ENCODE results near the gene PLA2G4D.

DNA sequence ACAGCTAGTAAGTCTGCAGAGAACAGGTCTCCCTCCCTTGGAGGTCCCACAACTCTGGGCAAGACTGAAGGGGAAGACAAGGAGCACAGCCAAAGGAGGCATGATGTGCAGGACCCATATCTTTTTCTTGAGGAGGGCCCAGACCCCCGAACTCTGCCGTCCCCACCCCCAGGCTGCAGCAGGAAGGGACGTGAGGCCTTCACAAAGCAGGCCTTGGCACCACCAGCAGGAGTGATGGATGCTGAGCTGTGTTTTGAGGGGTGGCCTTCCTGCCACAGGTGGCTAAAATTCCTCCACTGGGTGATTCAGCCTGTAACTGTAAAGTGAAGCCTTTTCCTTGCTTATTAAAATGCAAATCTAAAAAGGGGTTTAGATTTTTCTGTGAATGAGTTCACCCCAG, 8.6 kb downstream of the PLA2G4D start:
- TF ChIP-seq POLR2AphosphoS5 (IDR thresholded peaks at IDR 0.05) = no peak
- TF ChIP-seq, protein P1, sequence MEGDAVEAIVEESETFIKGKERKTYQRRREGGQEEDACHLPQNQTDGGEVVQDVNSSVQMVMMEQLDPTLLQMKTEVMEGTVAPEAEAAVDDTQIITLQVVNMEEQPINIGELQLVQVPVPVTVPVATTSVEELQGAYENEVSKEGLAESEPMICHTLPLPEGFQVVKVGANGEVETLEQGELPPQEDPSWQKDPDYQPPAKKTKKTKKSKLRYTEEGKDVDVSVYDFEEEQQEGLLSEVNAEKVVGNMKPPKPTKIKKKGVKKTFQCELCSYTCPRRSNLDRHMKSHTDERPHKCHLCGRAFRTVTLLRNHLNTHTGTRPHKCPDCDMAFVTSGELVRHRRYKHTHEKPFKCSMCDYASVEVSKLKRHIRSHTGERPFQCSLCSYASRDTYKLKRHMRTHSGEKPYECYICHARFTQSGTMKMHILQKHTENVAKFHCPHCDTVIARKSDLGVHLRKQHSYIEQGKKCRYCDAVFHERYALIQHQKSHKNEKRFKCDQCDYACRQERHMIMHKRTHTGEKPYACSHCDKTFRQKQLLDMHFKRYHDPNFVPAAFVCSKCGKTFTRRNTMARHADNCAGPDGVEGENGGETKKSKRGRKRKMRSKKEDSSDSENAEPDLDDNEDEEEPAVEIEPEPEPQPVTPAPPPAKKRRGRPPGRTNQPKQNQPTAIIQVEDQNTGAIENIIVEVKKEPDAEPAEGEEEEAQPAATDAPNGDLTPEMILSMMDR (IDR thresholded peaks at IDR 0.05; ENCODE audit: poor library complexity, severe bottlenecking) = no peak
